ENCODE measurements around the gene SMIM28.
"Not testable (repeated sequence)": the region's sequence is repeated elsewhere in the genome, so short reads cannot be mapped to it uniquely, and the experiment has no call there.

The SMIM28 gene

GRCh38 chr6:138377844-138378243, at the start of gene SMIM28:
SMIM28 (plus strand) TSS chr6:138377905; CDS start chr6:138378073, 168 bp downstream.
- no peak for DNase-seq

- DNase-seq: no peak
Measured at GRCh38 chr6:138328210-138328609, 49.5 kb upstream of the SMIM28 start.

- DNase-seq: no peak
Measured at GRCh38 chr6:138330763-138331162, 46.9 kb upstream of the SMIM28 start.

GRCh38 chr6:138331444-138331843, 46.3 kb upstream of the SMIM28 start:
- DNase-seq: no peak

- DNase-seq: no peak
Measured at GRCh38 chr6:138331984-138332383, 45.7 kb upstream of the SMIM28 start.

GRCh38 chr6:138334000-138334399, 43.7 kb upstream of the SMIM28 start:
- no peak for DNase-seq

GRCh38 chr6:138334963-138335362, 42.7 kb upstream of the SMIM28 start:
- DNase-seq: no peak

GRCh38 chr6:138336221-138336620, 41.5 kb upstream of the SMIM28 start:
- no peak for DNase-seq

GRCh38 chr6:138337076-138337475, 40.6 kb upstream of the SMIM28 start:
- no peak for DNase-seq

GRCh38 chr6:138339024-138339423, 38.7 kb upstream of the SMIM28 start:
- no peak for DNase-seq

- DNase-seq: no peak
Measured at GRCh38 chr6:138341176-138341575, 36.5 kb upstream of the SMIM28 start.

GRCh38 chr6:138343112-138343511, 34.6 kb upstream of the SMIM28 start:
- no peak for DNase-seq

- no peak for DNase-seq
Measured at GRCh38 chr6:138345565-138346285, 32.0 kb upstream of the SMIM28 start.

- no peak for DNase-seq
Measured at GRCh38 chr6:138346302-138347195, 31.2 kb upstream of the SMIM28 start.

- no peak for DNase-seq
Measured at GRCh38 chr6:138347864-138348263, 29.8 kb upstream of the SMIM28 start.

GRCh38 chr6:138349891-138350290, 27.8 kb upstream of the SMIM28 start:
- DNase-seq: no peak

GRCh38 chr6:138357928-138358327, 19.8 kb upstream of the SMIM28 start:
- no peak for DNase-seq

GRCh38 chr6:138368684-138369083, 9.0 kb upstream of the SMIM28 start:
- DNase-seq: not testable (repeated sequence)

- no peak for DNase-seq
Measured at GRCh38 chr6:138370631-138371451, 6.9 kb upstream of the SMIM28 start.

- DNase-seq: no peak
Measured at GRCh38 chr6:138371452-138371711, 6.3 kb upstream of the SMIM28 start.

- no peak for DNase-seq
Measured at GRCh38 chr6:138371720-138372119, 6.0 kb upstream of the SMIM28 start.

- no peak for DNase-seq
Measured at GRCh38 chr6:138372711-138373463, 4.8 kb upstream of the SMIM28 start.

- DNase-seq: no peak
Measured at GRCh38 chr6:138374230-138374629, 3.5 kb upstream of the SMIM28 start.

Data from stimulated activated CD4-positive, alpha-beta T cell treated with anti-CD3 and anti-CD28 coated beads, Interleukin-1b, Interleukin-23, amount 100 ng/mL, for 48 hours (primary cell).